H1 (cell line): ENCODE data around the gene GBGT1. TPM values are rescaled to one million over a fixed set of nuclear protein-coding genes. Genes with fewer than 3 reads are reported as not detected.

Experiments used
- ATF2 ChIP-seq: IDR thresholded peaks from 2 replicates; pipeline ENCODE4 v1.6.1; 2012; ENCODE audit warnings: low read length, inconsistent platforms
- EGR1 ChIP-seq: IDR thresholded peaks from 2 replicates; pipeline ENCODE4 v1.6.1; 2011; ENCODE audit warnings: low read depth, low read length, borderline replicate concordance
- polyA plus RNA-seq, 7 experiments: library from polyadenylated mRNA; depleted of rRNA in 3 of 7; stranded (reverse) in 5 of 7; unstranded in 2 of 7; fragments of >200 nt in 5 of 7; fragments of 200-250 nt in 2 of 7; gene quantifications; 1 replicate in 5 of 7; 2 replicates in 1 of 7; 4 replicates in 1 of 7; pipeline versions ENCODE4 v1.2.1 to v1.2.3, GENCODE V29; 2011 to 2013; ENCODE audit warnings: missing spikeins in 2 of 7, mixed read lengths in 2 of 7
- total RNA-seq: library from RNA; stranded (reverse); fragmentation: NEBNext Ultra II Directional; extraction: Animal tissue kit (Norgen Biotek cat#: 25700); gene quantifications from 2 replicates; pipeline ENCODE4 v1.2.1, GENCODE V29; 2021

Gene GBGT1
- total and polyA plus RNA-seq, 2 of the 8 experiments (the other 6 are each of a cell fraction or from before 2014, with no cell fraction given): 7.1 to 9.7 TPM

- TF ChIP-seq ATF2 (no peak), EGR1 (no peak)
- TF ChIP-seq, all 59 proteins: peak for 0
These were observed 39.9 kb upstream of the GBGT1 start (continued) for GRCh38 chr9:133203506-133204075.
